GOT3 (cell line): ENCODE data around the gene SLC25A22.

ENCODE experiments used
- DNase-seq: peaks from one replicate; lab custom pipeline; 2025; ENCODE audit warnings: mixed read lengths; lab: John Stamatoyannopoulos, UW

SLC25A22 gene

GRCh38 chr11:788953-789940, 8.8 kb downstream of the SLC25A22 start:
- no peak for DNase-seq

- DNase-seq = no peak
Observed at GRCh38 chr11:788009-788640, 10.0 kb downstream of the SLC25A22 start.

- DNase-seq = no peak
Observed at GRCh38 chr11:787084-787675, 10.9 kb downstream of the SLC25A22 start.

GRCh38 chr11:786235-787083, 11.6 kb downstream of the SLC25A22 start:
- DNase-seq = no peak

GRCh38 chr11:783581-784015, 14.5 kb downstream of the SLC25A22 start:
- DNase-seq = no peak

GRCh38 chr11:782264-783174, 15.6 kb downstream of the SLC25A22 start:
- DNase-seq = no peak

GRCh38 chr11:779955-780532, 18.0 kb downstream of the SLC25A22 start:
- no peak for DNase-seq

- DNase-seq = no peak
Observed at GRCh38 chr11:778976-779954, 18.8 kb downstream of the SLC25A22 start.

GRCh38 chr11:777288-778255, 20.5 kb downstream of the SLC25A22 start, which contains the start of gene GATD1:
TSS of gene GATD1 (minus strand) at chr11:777487. CDS start at chr11:777462, 25 bp downstream.
- DNase-seq = peak; percentile 51

GRCh38 chr11:776561-777287, 21.4 kb downstream of the SLC25A22 start:
- DNase-seq = no peak

GRCh38 chr11:776263-776560, 21.9 kb downstream of the SLC25A22 start:
- no peak for DNase-seq

GRCh38 chr11:774873-775592, 23.0 kb downstream of the SLC25A22 start:
- no peak for DNase-seq

- DNase-seq = no peak
Observed at GRCh38 chr11:773830-774229, 24.3 kb downstream of the SLC25A22 start.

- no peak for DNase-seq
Observed at GRCh38 chr11:773425-773824, 24.7 kb downstream of the SLC25A22 start.

GRCh38 chr11:772429-773390, 25.4 kb downstream of the SLC25A22 start:
- no peak for DNase-seq
